HUES6 (cell line): Measurements from ENCODE around the gene ZNF561.
"Not testable (repeated sequence)": the region's sequence is repeated elsewhere in the genome, so short reads cannot be mapped to it uniquely, and the experiment has no call there.

Experiments used
- H3K27ac ChIP-seq: 2 replicates; pipeline ENCODE4 v1.7.0; 2013; ENCODE audit warnings: low read depth, mild to moderate bottlenecking, low read length, inconsistent platforms
- H3K27me3 ChIP-seq: 2 replicates; pipeline ENCODE4 v1.6.1; 2013; ENCODE audit warnings: low read length; ENCODE audit not compliant: control insufficient read depth, insufficient read depth
- H3K36me3 ChIP-seq: 2 replicates; pipeline ENCODE4 v1.6.1; 2013; ENCODE audit warnings: low read length; ENCODE audit not compliant: control insufficient read depth, insufficient read depth
- H3K4me1 ChIP-seq: 2 replicates; pipeline ENCODE4 v1.6.1; 2013; ENCODE audit warnings: low read length; ENCODE audit not compliant: control insufficient read depth, insufficient read depth
- H3K4me3 ChIP-seq: 2 replicates; pipeline ENCODE4 v1.5.1; 2013; ENCODE audit warnings: low read depth, low read length
- H3K9ac ChIP-seq: one replicate; pipeline ENCODE4 v1.6.1; 2013; ENCODE audit warnings: mild to moderate bottlenecking, low read length
- H3K9me3 ChIP-seq: 2 replicates; pipeline ENCODE4 v1.6.1; 2013; ENCODE audit warnings: low read depth, low read length; ENCODE audit not compliant: control insufficient read depth, insufficient read depth

ZNF561 gene

GRCh38 chr19:9621156-9622037 lies at the start of gene ZNF561:
Gene ZNF561 (minus strand): TSS chr19:9621232. CDS start chr19:9619456, 1,776 bp downstream.
- peaks cover 8% of the 10 kb centered on the region for H3K4me1 ChIP-seq
- H3K4me3 ChIP-seq = peak within 1 kb of the TSS; percentile 98
- peaks cover 31% of the 10 kb centered on the region for H3K36me3 ChIP-seq
- H3K27ac ChIP-seq = peak within 1 kb of the TSS; percentile 100
- H3K9ac ChIP-seq = peak within 1 kb of the TSS; percentile 95
- H3K27me3 ChIP-seq = no peaks in the 10 kb centered on the region
- H3K9me3 ChIP-seq = no peaks in the 10 kb centered on the region

GRCh38 chr19:9668544-9668943 lies 47.5 kb upstream of the ZNF561 start:
- H3K4me3 ChIP-seq = no peak overlapping the region
- no peak overlapping the region for H3K27ac ChIP-seq
- no peaks in the 10 kb centered on the region for H3K4me1 ChIP-seq
- peaks cover 21% of the 10 kb centered on the region for H3K36me3 ChIP-seq
- no peaks in the 10 kb centered on the region for H3K27me3 ChIP-seq
- H3K9me3 ChIP-seq = peaks cover 72% of the 10 kb centered on the region
- H3K9ac ChIP-seq = no peak overlapping the region

GRCh38 chr19:9667898-9668297 lies 46.9 kb upstream of the ZNF561 start:
- Histone ChIP-seq H3K27ac (no peak overlapping the region), H3K9me3 (peaks cover 66% of the 10 kb centered on the region), H3K4me3 (no peak overlapping the region), H3K36me3 (peaks cover 18% of the 10 kb centered on the region), H3K4me1 (no peaks in the 10 kb centered on the region), H3K27me3 (no peaks in the 10 kb centered on the region), H3K9ac (no peak overlapping the region)

GRCh38 chr19:9658769-9659168 lies 37.7 kb upstream of the ZNF561 start:
- Histone ChIP-seq H3K27ac (no peak overlapping the region), H3K9me3 (peaks cover 35% of the 10 kb centered on the region), H3K9ac (no peak overlapping the region), H3K4me1 (no peaks in the 10 kb centered on the region), H3K4me3 (no peak overlapping the region), H3K27me3 (no peaks in the 10 kb centered on the region), H3K36me3 (peaks cover 57% of the 10 kb centered on the region)

- peaks cover 68% of the 10 kb centered on the region for H3K9me3 ChIP-seq
- not testable (repeated sequence) for H3K27me3 ChIP-seq, H3K27ac ChIP-seq, H3K4me1 ChIP-seq, H3K4me3 ChIP-seq, H3K9ac ChIP-seq
- peaks cover 83% of the 10 kb centered on the region for H3K36me3 ChIP-seq
Measured at GRCh38 chr19:9653066-9653555, 32.1 kb upstream of the ZNF561 start.

- H3K4me3 ChIP-seq, H3K4me1 ChIP-seq, H3K27ac ChIP-seq, H3K9ac ChIP-seq, H3K27me3 ChIP-seq: not testable (repeated sequence)
- Histone ChIP-seq H3K36me3 (peaks cover 72% of the 10 kb centered on the region), H3K9me3 (peaks cover 65% of the 10 kb centered on the region)
Measured at GRCh38 chr19:9651464-9651863, 30.4 kb upstream of the ZNF561 start.

GRCh38 chr19:9650345-9650744 lies 29.3 kb upstream of the ZNF561 start:
- H3K4me1 ChIP-seq = no peaks in the 10 kb centered on the region
- no peak overlapping the region for H3K9ac ChIP-seq
- no peaks in the 10 kb centered on the region for H3K27me3 ChIP-seq
- peaks cover 56% of the 10 kb centered on the region for H3K9me3 ChIP-seq
- H3K27ac ChIP-seq = no peak overlapping the region
- no peak overlapping the region for H3K4me3 ChIP-seq
- H3K36me3 ChIP-seq = peaks cover 62% of the 10 kb centered on the region

- peaks cover 39% of the 10 kb centered on the region for H3K36me3 ChIP-seq
Measured at GRCh38 chr19:9645472-9645871, 24.4 kb upstream of the ZNF561 start.

GRCh38 chr19:9644472-9644871 lies 23.4 kb upstream of the ZNF561 start:
- Histone ChIP-seq H3K9ac (no peak overlapping the region), H3K27me3 (no peaks in the 10 kb centered on the region), H3K36me3 (peaks cover 42% of the 10 kb centered on the region), H3K4me3 (no peak overlapping the region), H3K27ac (no peak overlapping the region), H3K9me3 (peaks cover 21% of the 10 kb centered on the region), H3K4me1 (no peaks in the 10 kb centered on the region)

More at GRCh38 chr19:9645472-9645871, 24.4 kb upstream of the ZNF561 start:
- no peak overlapping the region for H3K4me3 ChIP-seq
- H3K4me1 ChIP-seq = no peaks in the 10 kb centered on the region
- no peaks in the 10 kb centered on the region for H3K27me3 ChIP-seq
- H3K27ac ChIP-seq = no peak overlapping the region
- H3K9me3 ChIP-seq = peaks cover 26% of the 10 kb centered on the region
- H3K9ac ChIP-seq = no peak overlapping the region

- Histone ChIP-seq H3K36me3 (peaks cover 37% of the 10 kb centered on the region), H3K4me3 (no peak overlapping the region), H3K27ac (no peak overlapping the region), H3K9ac (no peak overlapping the region), H3K4me1 (no peaks in the 10 kb centered on the region), H3K27me3 (no peaks in the 10 kb centered on the region), H3K9me3 (peaks cover 15% of the 10 kb centered on the region)
Measured at GRCh38 chr19:9641810-9642209, 20.8 kb upstream of the ZNF561 start.

GRCh38 chr19:9640956-9641355 lies 19.9 kb upstream of the ZNF561 start:
- Histone ChIP-seq H3K9ac (no peak overlapping the region), H3K9me3 (peaks cover 15% of the 10 kb centered on the region)

More at GRCh38 chr19:9640956-9641355, 19.9 kb upstream of the ZNF561 start:
- H3K27me3 ChIP-seq = no peaks in the 10 kb centered on the region
- no peak overlapping the region for H3K27ac ChIP-seq
- H3K36me3 ChIP-seq = peaks cover 41% of the 10 kb centered on the region
- H3K4me1 ChIP-seq = no peaks in the 10 kb centered on the region
- no peak overlapping the region for H3K4me3 ChIP-seq
